NB4 (cell line): ENCODE data around the gene SLC25A26.

Experiments
- DNase-seq: peaks from one replicate; pipeline ENCODE4 v3.0.0; 2010; ENCODE audit warnings: low read depth
- H3K4me3 ChIP-seq: one replicate; pipeline ENCODE4 v1.5.1; 2011; ENCODE audit warnings: mild to moderate bottlenecking, low read depth, low read length, moderate library complexity
- CTCF ChIP-seq: IDR thresholded peaks from one replicate; pipeline ENCODE4 v1.5.1; 2012; ENCODE audit warnings: low read depth, low read length
- MAX ChIP-seq: IDR thresholded peaks from 2 replicates; pipeline ENCODE4 v1.6.1; 2011; ENCODE audit warnings: low read depth, low read length
- MYC ChIP-seq: IDR thresholded peaks from 2 replicates; pipeline ENCODE4 v1.6.1; 2011; ENCODE audit warnings: low read depth, low read length
- POLR2A ChIP-seq: IDR thresholded peaks from 2 replicates; pipeline ENCODE4 v1.6.1; 2011; ENCODE audit warnings: mild to moderate bottlenecking; ENCODE audit not compliant: insufficient read length; ENCODE audit errors: extremely low read depth

The SLC25A26 gene

GRCh38 chr3:66411474-66411873 is 190.7 kb downstream of the SLC25A26 start:
- no peak overlapping the region for H3K4me3 ChIP-seq
- TF ChIP-seq MYC = no peak
- no peak for TF ChIP-seq POLR2A
- no peak for TF ChIP-seq CTCF
- no peak for TF ChIP-seq MAX
- no peak for DNase-seq

- TF ChIP-seq POLR2A (no peak), CTCF (no peak), MAX (no peak)
- no peak for DNase-seq
- H3K4me3 ChIP-seq = no peak overlapping the region
These were observed 191.4 kb downstream of the SLC25A26 start for GRCh38 chr3:66411961-66412887.

GRCh38 chr3:66413151-66413751 is 192.4 kb downstream of the SLC25A26 start:
- TF ChIP-seq CTCF (no peak), MYC (no peak), MAX (no peak), POLR2A (no peak)
- H3K4me3 ChIP-seq = no peak overlapping the region
- DNase-seq = no peak

GRCh38 chr3:66414846-66415245 is 194.0 kb downstream of the SLC25A26 start:
- DNase-seq = no peak
- H3K4me3 ChIP-seq = no peak overlapping the region
- TF ChIP-seq MAX (no peak), MYC (no peak), CTCF (no peak), POLR2A (no peak)

- TF ChIP-seq CTCF (no peak), POLR2A (no peak), MAX (no peak), MYC (no peak)
- no peak overlapping the region for H3K4me3 ChIP-seq
- no peak for DNase-seq
These were observed 195.1 kb downstream of the SLC25A26 start for GRCh38 chr3:66415867-66416428.
